ENCODE data around the gene PLSCR3.

GRCh38 chr17:7356072-7356549, 38.2 kb downstream of the PLSCR3 start:
- TF ChIP-seq, protein P1, sequence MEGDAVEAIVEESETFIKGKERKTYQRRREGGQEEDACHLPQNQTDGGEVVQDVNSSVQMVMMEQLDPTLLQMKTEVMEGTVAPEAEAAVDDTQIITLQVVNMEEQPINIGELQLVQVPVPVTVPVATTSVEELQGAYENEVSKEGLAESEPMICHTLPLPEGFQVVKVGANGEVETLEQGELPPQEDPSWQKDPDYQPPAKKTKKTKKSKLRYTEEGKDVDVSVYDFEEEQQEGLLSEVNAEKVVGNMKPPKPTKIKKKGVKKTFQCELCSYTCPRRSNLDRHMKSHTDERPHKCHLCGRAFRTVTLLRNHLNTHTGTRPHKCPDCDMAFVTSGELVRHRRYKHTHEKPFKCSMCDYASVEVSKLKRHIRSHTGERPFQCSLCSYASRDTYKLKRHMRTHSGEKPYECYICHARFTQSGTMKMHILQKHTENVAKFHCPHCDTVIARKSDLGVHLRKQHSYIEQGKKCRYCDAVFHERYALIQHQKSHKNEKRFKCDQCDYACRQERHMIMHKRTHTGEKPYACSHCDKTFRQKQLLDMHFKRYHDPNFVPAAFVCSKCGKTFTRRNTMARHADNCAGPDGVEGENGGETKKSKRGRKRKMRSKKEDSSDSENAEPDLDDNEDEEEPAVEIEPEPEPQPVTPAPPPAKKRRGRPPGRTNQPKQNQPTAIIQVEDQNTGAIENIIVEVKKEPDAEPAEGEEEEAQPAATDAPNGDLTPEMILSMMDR (IDR thresholded peaks at IDR 0.05) = peak; percentile 76 to 95 (median 91)
- TF ChIP-seq POLR2A (IDR thresholded peaks at IDR 0.05) = no peak
